Spleen (tissue), 7 donors: ENCODE results near the gene SSR1.
"Not testable (repeated sequence)": the region's sequence is repeated elsewhere in the genome, so short reads cannot be mapped to it uniquely, and the experiment has no call there.

Experiments
- POLR2A ChIP-seq, 3 donors: fragments of 450-650 bp; IDR thresholded peaks; one replicate each; pipeline ENCODE4 v1.5.1; 2017; ENCODE audit warnings: antibody characterized with exemption in 3 of 3, mild to moderate bottlenecking in 1 of 3
- POLR2AphosphoS5 ChIP-seq, 3 donors: sonication (generic); formaldehyde crosslinking; IDR thresholded peaks; one replicate each; pipeline ENCODE4 v1.5.1; 2017; ENCODE audit warnings: antibody characterized with exemption in 3 of 3
- TF ChIP-seq, protein P1 (sequence below), 11 experiments: fragments of 200-600 bp in 7 of 11; fragments of 450-650 bp in 4 of 11; sonication (generic) in 4 of 11; IDR thresholded peaks in 8 of 11; conservative IDR thresholded peaks in 3 of 11; 1 replicate in 7 of 11; 2 replicates in 4 of 11; pipeline versions ENCODE4 v1.4.0 to v1.8.0; 2016 to 2021; ENCODE audit warnings: antibody characterized with exemption in 11 of 11, inconsistent platforms in 4 of 11, mild to moderate bottlenecking in 1 of 11
- donor health status: DM: no; HTN: no; CAD: no; lungs with moderate emphysema.
- donor health status: DM: no; HTN: no; CAD: no.
- donor health status: DM: no; HTN: no; CAD: no.

GRCh38 chr6:7321866-7322265, 8.9 kb upstream of the SSR1 start:
- TF ChIP-seq, protein P1, sequence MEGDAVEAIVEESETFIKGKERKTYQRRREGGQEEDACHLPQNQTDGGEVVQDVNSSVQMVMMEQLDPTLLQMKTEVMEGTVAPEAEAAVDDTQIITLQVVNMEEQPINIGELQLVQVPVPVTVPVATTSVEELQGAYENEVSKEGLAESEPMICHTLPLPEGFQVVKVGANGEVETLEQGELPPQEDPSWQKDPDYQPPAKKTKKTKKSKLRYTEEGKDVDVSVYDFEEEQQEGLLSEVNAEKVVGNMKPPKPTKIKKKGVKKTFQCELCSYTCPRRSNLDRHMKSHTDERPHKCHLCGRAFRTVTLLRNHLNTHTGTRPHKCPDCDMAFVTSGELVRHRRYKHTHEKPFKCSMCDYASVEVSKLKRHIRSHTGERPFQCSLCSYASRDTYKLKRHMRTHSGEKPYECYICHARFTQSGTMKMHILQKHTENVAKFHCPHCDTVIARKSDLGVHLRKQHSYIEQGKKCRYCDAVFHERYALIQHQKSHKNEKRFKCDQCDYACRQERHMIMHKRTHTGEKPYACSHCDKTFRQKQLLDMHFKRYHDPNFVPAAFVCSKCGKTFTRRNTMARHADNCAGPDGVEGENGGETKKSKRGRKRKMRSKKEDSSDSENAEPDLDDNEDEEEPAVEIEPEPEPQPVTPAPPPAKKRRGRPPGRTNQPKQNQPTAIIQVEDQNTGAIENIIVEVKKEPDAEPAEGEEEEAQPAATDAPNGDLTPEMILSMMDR (IDR thresholded peaks at IDR 0.05 in 8 of 11, conservative IDR thresholded peaks at IDR 0.05 in 3 of 11) = not testable (repeated sequence)
- TF ChIP-seq POLR2A, POLR2AphosphoS5 (IDR thresholded peaks at IDR 0.05): not testable (repeated sequence)
